Measurements from ENCODE around the gene CALCOCO2. TPM values are rescaled to one million over a fixed set of nuclear protein-coding genes. Genes with fewer than 3 reads are reported as not detected.

CALCOCO2 gene
- total RNA-seq, 1 experiment from 2014 or later: 23.1 TPM

GRCh38 chr17:48894886-48895285 lies 64.1 kb downstream of the CALCOCO2 start:
- no peak overlapping the region for H2BK15ac ChIP-seq (ENCODE audit: low read depth, low read length)
- H4K8ac ChIP-seq (replicated peaks; ENCODE audit: insufficient read length, low read depth, low read length): no peak overlapping the region
- H3K27me3 ChIP-seq (ENCODE audit: insufficient read depth, low read length): no peaks in the 10 kb centered on the region
- H3K4me1 ChIP-seq (ENCODE audit: insufficient read depth, low read length): no peaks in the 10 kb centered on the region
- H3K56ac ChIP-seq (ENCODE audit: insufficient read length, low read depth, low read length): no peak overlapping the region
- H3K14ac ChIP-seq (ENCODE audit: insufficient read depth, low read length): no peak overlapping the region
- H4K5ac ChIP-seq (ENCODE audit: insufficient read length, low read depth, low read length): no peak overlapping the region
- WGBS (ENCODE audit: extremely low coverage, insufficient read length, low lambda C conversion rate): no CpG with 5 or more reads among the region's 3 CpGs
- peaks cover 7% of the 10 kb centered on the region for H3K23me2 ChIP-seq (ENCODE audit: insufficient read length, low read depth, low read length, poor library complexity, severe bottlenecking)
- no peaks in the 10 kb centered on the region for H4K20me1 ChIP-seq (ENCODE audit: control insufficient read depth, insufficient read depth, insufficient read length)
- H2BK20ac ChIP-seq (ENCODE audit: low read depth, low read length, poor library complexity, severe bottlenecking): no peak overlapping the region
- TF ChIP-seq, protein P1, sequence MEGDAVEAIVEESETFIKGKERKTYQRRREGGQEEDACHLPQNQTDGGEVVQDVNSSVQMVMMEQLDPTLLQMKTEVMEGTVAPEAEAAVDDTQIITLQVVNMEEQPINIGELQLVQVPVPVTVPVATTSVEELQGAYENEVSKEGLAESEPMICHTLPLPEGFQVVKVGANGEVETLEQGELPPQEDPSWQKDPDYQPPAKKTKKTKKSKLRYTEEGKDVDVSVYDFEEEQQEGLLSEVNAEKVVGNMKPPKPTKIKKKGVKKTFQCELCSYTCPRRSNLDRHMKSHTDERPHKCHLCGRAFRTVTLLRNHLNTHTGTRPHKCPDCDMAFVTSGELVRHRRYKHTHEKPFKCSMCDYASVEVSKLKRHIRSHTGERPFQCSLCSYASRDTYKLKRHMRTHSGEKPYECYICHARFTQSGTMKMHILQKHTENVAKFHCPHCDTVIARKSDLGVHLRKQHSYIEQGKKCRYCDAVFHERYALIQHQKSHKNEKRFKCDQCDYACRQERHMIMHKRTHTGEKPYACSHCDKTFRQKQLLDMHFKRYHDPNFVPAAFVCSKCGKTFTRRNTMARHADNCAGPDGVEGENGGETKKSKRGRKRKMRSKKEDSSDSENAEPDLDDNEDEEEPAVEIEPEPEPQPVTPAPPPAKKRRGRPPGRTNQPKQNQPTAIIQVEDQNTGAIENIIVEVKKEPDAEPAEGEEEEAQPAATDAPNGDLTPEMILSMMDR (conservative IDR thresholded peaks at IDR 0.05): no peak
- no peaks in the 10 kb centered on the region for H3K9me3 Mint-ChIP-seq
- H3K23ac ChIP-seq (ENCODE audit: insufficient read length, low read depth, low read length): no peak overlapping the region
- no peaks in the 10 kb centered on the region for H3K79me2 ChIP-seq (ENCODE audit: insufficient read depth, low read length)
- no peak overlapping the region for H2AK5ac ChIP-seq (ENCODE audit: insufficient read length, low read length)
- no peak overlapping the region for H2BK12ac ChIP-seq (ENCODE audit: insufficient read length, low read depth, low read length)
- H2BK5ac ChIP-seq (ENCODE audit: insufficient read length, low read length): no peak overlapping the region
- peaks cover 4% of the 10 kb centered on the region for H3K79me1 ChIP-seq (ENCODE audit: insufficient read depth, low read depth, low read length, poor library complexity, severe bottlenecking)
- no peak overlapping the region for H3K4ac ChIP-seq (ENCODE audit: low read depth, low read length)
- DNase-seq: no peak
- H2AFZ ChIP-seq (ENCODE audit: low read length): no peak overlapping the region
- H3K18ac ChIP-seq (ENCODE audit: insufficient read length, low read depth, low read length): no peak overlapping the region
- H3K9ac ChIP-seq (ENCODE audit: extremely low read depth, insufficient read length, low read length): no peak overlapping the region
- no peak overlapping the region for H4K91ac ChIP-seq (ENCODE audit: insufficient read length, low read depth, low read length)
- H3T11ph ChIP-seq (ENCODE audit: low read length): no peak overlapping the region
- H3K27ac Mint-ChIP-seq: no peak overlapping the region
- H3K36me3 Mint-ChIP-seq (ENCODE audit: insufficient read depth in 1 of 3, low read depth in 3 of 3): peaks cover 12 to 25% (median 12%) of the 10 kb centered on the region in 3 experiments; a peak in 5 of 7 replicates
- no peaks in the 10 kb centered on the region for H3K27me3 Mint-ChIP-seq (ENCODE audit: low read depth)
- no peaks in the 10 kb centered on the region for H3K9me3 ChIP-seq (ENCODE audit: control insufficient read depth, low read depth, low read length)
- H3K4me1 Mint-ChIP-seq: peaks cover 4 to 8% of the 10 kb centered on the region in 2 experiments; a peak in 3 of 4 replicates
- no peak overlapping the region for H3K27ac ChIP-seq (ENCODE audit: insufficient read length, low read depth, low read length)
- no peak overlapping the region for H2BK120ac ChIP-seq (ENCODE audit: low read depth, low read length, poor library complexity, severe bottlenecking)
- H3K4me3 Mint-ChIP-seq: no peak overlapping the region; a peak in 1 of 5 replicates
- no peak overlapping the region for H3K4me2 ChIP-seq (ENCODE audit: insufficient read depth, insufficient read length, low read length)
